HepG2 (cell line): ENCODE measurements around the gene RASD1. TPM values are rescaled to one million over a fixed set of nuclear protein-coding genes. Genes with fewer than 3 reads are reported as not detected.
A peak's percentile ranks its signal among the peaks of the same experiment; 100 is the strongest.

ENCODE experiments used
- CSRNP1 ChIP-seq: sonication (generic); formaldehyde crosslinking; IDR thresholded peaks from 2 replicates; pipeline ENCODE4 v1.8.1; 2023; ENCODE audit warnings: mild to moderate bottlenecking, missing genetic modification reagents
- FOXO1 ChIP-seq: sonication (generic); formaldehyde crosslinking; IDR thresholded peaks from 2 replicates; pipeline ENCODE4 v1.4.0; 2020; ENCODE audit warnings: missing genetic modification reagents
- GATAD1 ChIP-seq: IDR thresholded peaks from 2 replicates; pipeline ENCODE4 v1.6.1; 2016; ENCODE audit warnings: missing genetic modification reagents, missing compliant biosample characterization
- HOXA9 ChIP-seq: sonication (generic); formaldehyde crosslinking; IDR thresholded peaks from 2 replicates; pipeline ENCODE4 v1.8.1; 2022; ENCODE audit warnings: missing genetic modification reagents, mild to moderate bottlenecking, moderate library complexity, borderline replicate concordance
- MAFF ChIP-seq: IDR thresholded peaks from 2 replicates; pipeline ENCODE4 v1.6.1; 2011; ENCODE audit warnings: low read depth, low read length, improper control_type of control experiment
- MEIS1 ChIP-seq: sonication (generic); formaldehyde crosslinking; IDR thresholded peaks from 2 replicates; pipeline ENCODE4 v1.9.0; 2021; ENCODE audit warnings: mild to moderate bottlenecking, missing genetic modification reagents, moderate library complexity, borderline replicate concordance
- PRMT3 ChIP-seq: sonication (generic); formaldehyde crosslinking; IDR thresholded peaks from 2 replicates; pipeline ENCODE4 v1.8.1; 2022; ENCODE audit warnings: low read depth, mild to moderate bottlenecking, moderate library complexity, missing genetic modification reagents, borderline replicate concordance
- SIN3B ChIP-seq: fragments of 150-350 bp; IDR thresholded peaks from 2 replicates; pipeline ENCODE4 v1.6.1; 2014; ENCODE audit warnings: low read length
- SRSF9 ChIP-seq: fragments of 200-400 bp; formaldehyde crosslinking; IDR thresholded peaks from 2 replicates; pipeline ENCODE4 v1.6.1; 2018; ENCODE audit warnings: borderline replicate concordance, mild to moderate bottlenecking, low read depth, low read length; ENCODE audit not compliant: insufficient read depth, poor library complexity, severe bottlenecking
- TRAFD1 ChIP-seq: sonication (generic); formaldehyde crosslinking; IDR thresholded peaks from 2 replicates; pipeline ENCODE4 v1.5.1; 2020; ENCODE audit warnings: missing genetic modification reagents, mild to moderate bottlenecking, borderline replicate concordance
- XRCC5 ChIP-seq: fragments of 200-400 bp; formaldehyde crosslinking; optimal IDR thresholded peaks from 2 replicates; pipeline ENCODE3; 2017; ENCODE audit warnings: mild to moderate bottlenecking, low read length
- ZGPAT ChIP-seq: IDR thresholded peaks from 2 replicates; pipeline ENCODE4 v1.6.1; 2016; ENCODE audit warnings: mild to moderate bottlenecking
- ZIK1 ChIP-seq: sonication (generic); formaldehyde crosslinking; IDR thresholded peaks from 2 replicates; pipeline ENCODE4 v1.5.0; 2020; ENCODE audit warnings: mild to moderate bottlenecking, low read depth, missing genetic modification reagents, borderline replicate concordance
- ZNF230 ChIP-seq: sonication (generic); formaldehyde crosslinking; IDR thresholded peaks from 2 replicates; pipeline ENCODE4 v1.4.0; 2020; ENCODE audit warnings: mild to moderate bottlenecking, missing genetic modification reagents
- ZNF256 ChIP-seq: sonication (generic); formaldehyde crosslinking; conservative IDR thresholded peaks from 2 replicates; pipeline ENCODE4 v1.4.0; 2020; ENCODE audit warnings: missing genetic modification reagents
- ZNF614 ChIP-seq: IDR thresholded peaks from 2 replicates; pipeline ENCODE4 v1.6.1; 2018; ENCODE audit warnings: missing biosample characterization, missing genetic modification reagents, inconsistent platforms, borderline replicate concordance
- ZUFSP ChIP-seq: sonication (generic); formaldehyde crosslinking; IDR thresholded peaks from 2 replicates; pipeline ENCODE4 v1.9.0; 2021; ENCODE audit warnings: missing genetic modification reagents, mild to moderate bottlenecking, borderline replicate concordance
- polyA plus RNA-seq, 8 experiments: library from polyadenylated mRNA; depleted of rRNA in 3 of 8; stranded (reverse) in 7 of 8; unstranded in 1 of 8; fragments of >200 nt; fragmentation: Illumina TruSeq in 4 of 8; extraction: Trizol in 4 of 8; gene quantifications; 2 replicates each; pipeline versions ENCODE4 v1.2.1 to v1.2.3, GENCODE V29; 2011 to 2016; ENCODE audit warnings: low read depth in 4 of 8, missing spikeins in 1 of 8, mixed read lengths in 1 of 8; ENCODE audit not compliant: insufficient read depth in 1 of 8
- total RNA-seq, 5 experiments: library from RNA; depleted of rRNA; stranded (reverse); fragments of >200 nt; fragmentation: Illumina TruSeq; extraction: Trizol; gene quantifications; 2 replicates each; pipeline ENCODE4 v1.2.3, GENCODE V29; 2016; ENCODE audit warnings: low read depth in 1 of 5

RASD1 gene
- total and polyA plus RNA-seq, 2 of the 13 experiments (the other 11 are each of a cell fraction or from before 2014, with no cell fraction given), result 1.6 to 4.2 TPM

- TF ChIP-seq SRSF9, result no peak
- TF ChIP-seq MEIS1 (CRISPR knock-in tag), result peak; percentile 88; the same call in 1 of the 2 replicates
- peak; percentile 64 for TF ChIP-seq GATAD1 (CRISPR knock-in tag)
- peak; percentile 27; the same call in 1 of the 2 replicates for TF ChIP-seq CSRNP1 (CRISPR knock-in tag)
- peak; percentile 86 for TF ChIP-seq MAFF
- peak; percentile 93 for TF ChIP-seq FOXO1
- TF ChIP-seq ZNF614 (CRISPR knock-in tag), result peak; percentile 76; the same call in 1 of the 2 replicates
- TF ChIP-seq ZGPAT (CRISPR knock-in tag), result peak; percentile 92
- TF ChIP-seq ZNF230 (CRISPR knock-in tag), result no peak
- no peak for TF ChIP-seq SIN3B
- TF ChIP-seq PRMT3 (CRISPR knock-in tag), result no peak
- no peak for TF ChIP-seq ZUFSP (CRISPR knock-in tag)
- no peak for TF ChIP-seq HOXA9 (CRISPR knock-in tag)
- TF ChIP-seq ZIK1, result no peak
- TF ChIP-seq ZNF256 (CRISPR knock-in tag), result no peak
- TF ChIP-seq XRCC5, result peak; percentile 26
- no peak for TF ChIP-seq TRAFD1 (CRISPR knock-in tag)
Measured at GRCh38 chr17:17538417-17539391, 42.5 kb upstream of the RASD1 start (continued).
